Activated gamma-delta T cell (primary cell): Measurements from ENCODE around the gene LRRTM4.
"Not testable (repeated sequence)": the region's sequence is repeated elsewhere in the genome, so short reads cannot be mapped to it uniquely, and the experiment has no call there.

Source experiments
- DNase-seq: peaks from one replicate; lab custom pipeline; 2025; lab: John Stamatoyannopoulos, UW

Gene LRRTM4

GRCh38 chr2:76862901-76863300, 659.3 kb downstream of the LRRTM4 start:
- DNase-seq, result no peak

DNA sequence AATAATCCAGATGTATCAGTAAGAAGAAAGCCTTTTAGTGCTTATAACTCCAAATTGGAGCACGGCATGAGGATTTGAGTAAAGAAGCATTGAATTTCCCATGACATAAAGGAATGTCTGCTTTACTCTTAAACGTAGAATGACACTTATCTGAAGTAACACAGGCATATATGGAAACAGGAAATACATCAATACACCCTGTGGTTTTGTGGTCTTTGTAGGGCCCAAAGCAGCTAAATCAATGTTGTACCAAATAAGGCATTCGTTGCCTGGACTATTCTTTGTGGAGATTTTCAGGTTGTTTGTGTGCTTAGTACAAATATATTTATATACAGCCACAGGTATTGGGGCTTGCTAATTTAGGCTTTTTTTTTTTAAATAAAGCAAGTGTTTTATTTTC, 660.5 kb downstream of the LRRTM4 start:
- DNase-seq, result no peak

DNA sequence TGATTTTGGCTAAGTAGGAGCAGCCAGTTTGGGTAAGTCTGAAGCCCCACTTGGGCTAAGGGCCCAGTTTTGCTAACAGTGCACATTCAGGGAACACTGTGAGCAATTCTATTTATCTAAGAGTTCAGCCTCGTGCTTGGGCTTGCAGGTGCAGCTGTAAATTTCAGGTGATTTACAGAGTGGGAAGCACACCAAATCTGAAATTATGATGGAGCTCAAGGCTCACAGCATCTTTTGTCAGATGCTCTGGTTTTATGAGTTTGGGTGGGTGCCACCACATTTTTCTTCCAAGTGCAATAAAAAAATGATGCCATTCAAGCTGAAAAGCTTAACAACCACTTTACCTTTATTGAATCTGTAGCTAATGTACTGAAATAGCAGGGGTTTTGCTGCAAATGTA, 671.2 kb downstream of the LRRTM4 start:
- no peak for DNase-seq

GRCh38 chr2:76849086-76849485, 673.1 kb downstream of the LRRTM4 start:
- DNase-seq, result no peak

DNA sequence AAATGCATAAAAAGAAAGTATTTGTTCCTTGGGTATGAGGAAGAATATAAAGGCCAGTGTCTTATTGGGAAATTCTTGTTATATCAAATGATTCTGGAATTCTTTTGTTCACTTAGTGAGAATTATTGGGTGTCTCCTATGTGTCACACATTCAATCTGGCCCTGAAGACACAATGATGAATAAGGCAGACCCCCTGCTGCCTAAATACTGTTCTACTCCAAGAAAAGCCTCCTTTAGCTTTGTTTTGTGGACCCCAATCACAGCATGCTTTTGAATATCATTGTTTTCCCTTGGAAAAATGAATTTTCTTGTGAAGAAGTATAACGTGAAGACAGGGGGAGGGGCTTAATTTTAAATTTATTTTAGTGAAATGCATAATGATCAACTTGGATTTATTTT, 682.4 kb downstream of the LRRTM4 start:
- DNase-seq, result no peak

DNA sequence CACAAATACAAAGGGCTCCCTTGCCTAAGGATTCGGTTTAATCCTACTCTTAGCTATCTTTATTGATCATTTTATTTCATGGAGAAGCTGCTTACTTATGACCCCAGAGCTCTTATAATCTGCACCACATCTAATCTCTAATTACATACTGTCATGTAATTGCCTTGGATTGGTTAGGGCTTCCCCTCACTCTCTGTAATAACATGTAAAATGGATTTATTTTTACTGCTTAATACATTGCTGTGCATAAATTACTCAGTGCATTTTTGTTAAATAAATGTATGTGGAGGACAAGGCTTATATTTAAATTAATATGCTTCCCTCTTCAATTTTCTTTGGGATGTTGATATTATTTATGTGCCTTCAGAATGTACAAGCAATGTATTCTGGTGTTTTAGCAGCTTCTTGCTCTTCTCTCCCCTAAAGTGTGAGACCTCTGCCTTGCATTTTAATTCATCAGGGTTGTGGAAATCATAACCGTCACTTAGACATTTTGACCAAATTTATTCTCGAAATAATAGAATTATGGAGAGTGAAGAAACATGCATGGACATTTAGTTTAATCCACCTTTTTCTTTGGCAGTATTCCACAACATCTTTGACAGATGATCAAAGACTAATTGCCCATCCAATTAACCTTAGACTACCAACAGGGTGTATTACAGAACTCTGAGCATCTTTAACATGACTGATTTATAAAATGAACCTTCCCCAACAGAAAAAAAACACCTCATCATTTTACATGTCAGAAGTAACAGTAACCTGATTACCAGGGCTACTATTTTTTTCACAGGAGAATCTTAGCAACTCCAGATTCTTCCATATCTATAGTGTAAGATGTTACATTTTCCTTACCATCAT, 692.6 kb downstream of the LRRTM4 start:
- DNase-seq, result no peak

GRCh38 chr2:76826691-76827090, 695.5 kb downstream of the LRRTM4 start:
- no peak for DNase-seq

DNA sequence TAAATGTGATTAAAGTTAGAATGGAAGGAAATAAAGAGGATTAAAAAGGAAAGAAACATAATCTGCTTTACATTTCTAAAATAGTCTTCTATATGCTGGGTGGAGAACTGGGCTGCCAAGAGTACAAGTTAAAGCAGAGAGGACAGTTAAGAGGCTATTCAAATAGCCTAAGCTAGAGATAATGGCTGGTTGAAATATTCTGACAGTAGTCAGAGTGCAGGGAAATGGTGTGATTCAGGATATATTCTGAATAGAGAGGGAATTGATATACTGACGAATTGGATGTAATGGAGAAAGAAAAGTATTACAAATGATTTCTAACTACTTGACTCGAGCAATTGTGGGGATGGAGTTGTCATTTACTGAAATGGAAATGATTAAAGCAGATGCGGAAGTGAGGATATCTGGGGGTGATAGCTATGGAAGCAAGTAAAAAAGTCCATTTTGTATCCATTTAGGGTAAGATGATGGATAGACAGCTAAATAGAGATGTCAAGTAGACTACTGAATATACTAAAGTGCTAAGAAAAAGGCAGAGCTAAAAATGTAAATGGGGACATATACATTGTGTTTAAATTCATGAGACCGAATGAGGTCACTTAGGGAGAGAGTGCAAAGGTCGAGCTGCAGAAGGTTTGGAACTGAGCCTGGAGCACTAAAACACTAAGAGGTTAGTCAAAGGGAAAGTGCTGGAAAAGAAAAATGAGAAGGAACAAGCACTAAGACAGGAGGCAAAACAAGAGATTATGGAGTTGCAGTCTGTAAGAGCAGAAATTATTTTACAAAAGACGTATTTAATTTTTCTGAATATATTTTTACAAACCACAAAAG, 696.8 kb downstream of the LRRTM4 start:
- DNase-seq, result no peak

- no peak for DNase-seq
These were observed 700.4 kb downstream of the LRRTM4 start for GRCh38 chr2:76821731-76822130.

DNA sequence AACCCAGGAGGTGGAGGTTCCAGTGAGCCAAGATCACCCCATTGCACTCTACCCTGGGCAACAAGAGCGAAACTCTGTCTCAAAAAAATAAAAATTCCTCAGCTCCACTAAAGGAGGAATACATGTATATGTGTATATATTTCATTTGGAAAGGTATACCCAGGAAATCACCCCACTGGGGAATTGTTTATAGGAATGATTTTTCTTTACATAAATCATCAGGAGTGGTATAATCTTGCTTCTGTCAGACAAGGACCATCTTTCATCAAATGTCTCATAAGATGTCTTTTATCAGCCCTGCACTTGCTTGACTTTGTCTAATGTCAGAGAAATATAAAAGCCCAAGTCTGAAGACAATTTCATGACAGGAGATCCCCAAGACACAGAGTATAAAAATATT, 709.1 kb downstream of the LRRTM4 start:
- DNase-seq, result no peak

- DNase-seq, result no peak
These were observed 710.0 kb downstream of the LRRTM4 start for GRCh38 chr2:76812156-76812555.

DNA sequence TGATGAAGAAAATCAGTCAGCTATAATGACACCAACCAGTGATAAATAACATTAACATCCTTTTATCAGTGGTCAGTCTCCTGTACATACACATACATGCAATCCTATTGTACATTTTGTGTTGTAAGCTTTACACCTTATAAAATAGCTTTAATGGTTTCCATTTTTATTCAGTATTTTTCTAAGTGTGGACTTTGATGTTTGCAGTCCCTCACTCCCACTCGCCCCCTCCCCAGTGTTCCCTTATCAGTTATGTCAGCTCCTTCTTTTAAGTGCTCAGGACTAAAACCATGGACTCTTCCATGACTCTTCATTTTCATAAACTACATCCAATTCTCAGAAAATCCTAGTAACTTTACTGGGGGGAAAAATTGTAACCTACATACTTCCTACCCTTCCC, 713.0 kb downstream of the LRRTM4 start:
- DNase-seq, result no peak

- no peak for DNase-seq
These were observed 713.4 kb downstream of the LRRTM4 start for GRCh38 chr2:76808732-76809131.

DNA sequence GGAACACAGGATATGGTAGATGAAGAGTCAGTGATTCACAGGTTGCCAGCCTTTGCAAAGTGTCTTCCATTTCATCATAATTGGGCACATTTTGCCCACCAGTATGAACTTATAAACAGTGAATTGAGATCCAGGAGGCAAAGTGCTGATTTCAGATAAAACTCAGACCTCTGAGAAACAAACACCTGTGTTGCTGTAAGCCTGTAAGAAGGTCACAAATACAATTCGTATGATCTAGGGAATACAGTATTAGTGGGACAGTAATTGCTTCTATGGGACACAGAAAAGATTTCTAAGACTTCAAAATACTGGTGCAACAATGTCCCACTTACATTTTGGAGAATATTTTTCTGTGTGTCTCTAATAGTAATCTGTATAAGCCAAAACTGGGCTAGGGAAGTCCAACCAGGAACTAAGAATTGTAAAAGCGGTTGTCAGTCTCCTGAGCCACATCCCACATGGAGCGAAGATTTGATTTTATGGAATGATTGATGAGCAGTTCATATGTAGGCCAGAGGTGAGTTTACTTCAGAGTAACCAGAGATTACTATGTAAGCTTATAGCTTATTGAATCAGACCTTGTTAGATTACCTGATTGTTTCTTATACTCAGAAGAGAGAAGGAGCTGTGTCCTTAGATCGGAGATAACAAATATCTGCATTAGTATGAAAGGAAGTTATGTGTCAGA, 728.4 kb downstream of the LRRTM4 start:
- DNase-seq, result no peak

DNA sequence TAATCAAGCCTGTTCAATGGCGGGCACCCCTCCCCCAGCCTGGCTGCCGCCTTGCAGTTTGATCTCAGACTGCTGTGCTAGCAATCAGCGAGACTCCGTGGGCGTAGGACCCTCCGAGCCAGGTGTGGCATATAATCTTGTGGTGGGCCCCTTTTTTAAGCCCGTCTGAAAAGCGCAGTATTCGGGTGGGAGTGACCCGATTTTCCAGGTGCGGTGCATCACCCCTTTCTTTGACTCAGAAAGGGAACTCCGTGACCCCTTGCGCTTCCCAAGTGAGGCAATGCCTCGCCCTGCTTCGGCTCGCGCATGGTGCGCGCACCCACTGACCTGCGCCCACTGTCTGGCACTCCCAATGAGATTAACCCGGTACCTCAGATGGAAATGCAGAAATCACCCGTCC, 740.9 kb downstream of the LRRTM4 start:
- DNase-seq, result not testable (repeated sequence)

DNA sequence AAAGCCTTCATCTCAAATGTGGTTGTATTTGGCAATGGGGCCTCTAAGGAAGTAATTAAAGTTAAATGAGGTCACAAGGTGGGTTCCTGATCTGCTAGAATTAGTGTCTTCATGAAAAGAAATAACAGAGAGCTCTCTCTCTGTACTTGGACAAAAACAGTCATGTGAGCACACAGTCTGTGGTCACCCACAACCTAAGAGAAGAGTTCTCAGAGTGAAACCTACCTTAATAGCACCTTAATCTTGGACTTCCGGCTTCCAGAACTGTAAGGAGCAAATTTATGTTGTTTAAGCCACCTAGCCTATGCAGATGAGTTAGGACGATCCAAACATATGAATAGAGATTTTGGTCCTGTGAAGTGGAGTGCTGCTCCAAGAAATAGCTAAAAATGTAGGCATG, 758.9 kb downstream of the LRRTM4 start:
- no peak for DNase-seq

DNA sequence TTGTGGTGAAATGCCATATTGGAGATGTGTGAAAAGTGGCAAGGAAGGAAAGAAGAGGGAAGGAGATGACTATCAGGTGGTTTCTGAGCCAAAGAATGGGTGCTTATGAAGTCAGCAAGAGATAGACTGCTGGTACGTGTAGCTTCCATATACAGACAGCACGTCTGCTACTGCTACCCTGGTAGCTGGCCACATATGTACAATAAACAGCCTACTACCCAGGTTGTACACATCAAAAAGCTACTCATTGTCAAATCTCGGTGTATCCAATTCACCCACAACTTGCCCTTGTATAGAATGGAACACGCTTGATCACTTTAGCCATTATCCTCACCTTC, 761.8 kb downstream of the LRRTM4 start:
- DNase-seq, result no peak

GRCh38 chr2:76759634-76760366, 762.4 kb downstream of the LRRTM4 start:
- DNase-seq, result no peak

DNA sequence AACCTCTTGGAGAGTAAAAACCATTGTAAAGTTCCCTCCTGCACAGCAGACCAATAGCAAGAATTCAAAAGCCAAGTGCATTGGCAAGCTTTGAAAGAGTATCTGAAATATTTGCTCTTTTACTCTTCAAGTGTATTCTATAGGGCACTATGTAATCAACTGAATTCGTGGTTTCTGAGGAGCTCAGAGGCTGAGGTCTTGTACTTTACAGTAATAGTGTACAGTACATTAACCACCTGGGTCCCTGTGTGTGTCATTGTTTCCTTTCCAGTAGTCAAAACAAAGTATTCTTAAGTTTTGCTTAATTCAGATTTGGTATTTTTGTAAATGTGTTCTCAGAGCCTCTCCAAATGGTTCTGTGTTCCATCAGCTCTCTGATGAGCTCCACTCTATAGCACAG, 769.7 kb downstream of the LRRTM4 start:
- no peak for DNase-seq

DNA sequence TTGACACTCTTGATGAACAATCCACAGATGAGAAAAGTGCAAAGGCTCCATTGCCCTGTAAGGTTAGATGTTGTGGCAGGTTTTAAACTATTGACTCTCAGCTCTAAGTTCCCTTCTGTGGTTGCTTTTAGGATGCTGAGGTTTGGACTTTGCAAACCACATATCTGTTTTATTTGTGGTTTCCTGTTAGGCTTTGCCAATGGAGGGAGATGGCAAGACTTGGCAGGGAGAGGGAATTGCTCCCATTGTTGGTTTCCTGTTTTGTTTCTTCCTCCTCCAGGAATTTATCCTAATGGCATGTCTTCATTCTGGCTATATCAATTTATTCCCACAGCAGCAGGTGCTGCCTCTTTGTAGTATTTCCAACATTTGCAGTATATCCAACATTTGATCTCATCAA, 772.3 kb downstream of the LRRTM4 start:
- no peak for DNase-seq

DNA sequence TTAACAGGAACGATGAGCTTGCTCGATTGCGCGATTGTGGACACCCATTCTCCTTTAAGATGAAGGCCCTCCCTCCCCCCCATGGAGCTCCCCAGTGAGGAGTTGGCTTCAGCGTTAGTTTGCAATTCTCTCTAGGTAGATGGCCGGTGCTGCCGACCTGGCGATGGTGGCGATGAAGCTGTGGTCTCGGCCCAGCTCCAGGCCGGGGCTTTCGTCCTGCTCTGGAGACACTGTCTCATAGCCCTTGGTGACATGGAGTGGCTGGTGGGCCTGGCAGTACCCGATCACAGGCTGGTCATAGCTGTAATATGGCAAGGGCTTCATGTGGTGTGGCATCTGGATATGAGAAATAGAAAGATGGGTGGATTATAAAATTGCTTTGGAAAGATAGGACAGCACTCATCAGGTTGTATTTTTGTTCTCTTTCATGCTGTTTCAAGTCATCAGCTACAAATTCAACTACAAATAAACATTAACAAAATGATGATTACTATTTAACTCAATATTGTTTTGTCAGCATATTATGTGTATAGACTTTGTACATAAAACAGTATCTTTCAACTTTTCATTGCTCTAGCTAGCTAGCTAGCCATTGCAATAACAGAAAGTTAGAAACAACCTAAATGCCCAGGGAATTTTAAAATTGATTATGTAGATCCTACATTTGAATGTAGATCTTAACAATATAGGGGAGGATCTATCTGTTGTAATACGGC, 773.4 kb downstream of the LRRTM4 start:
- no peak for DNase-seq
